ENCODE measurements around the gene SCN4A.

The SCN4A gene

GRCh38 chr17:63942309-63942985 is 30.3 kb downstream of the SCN4A start:
- peaks cover 12% of the 10 kb centered on the region for H3K4me1 ChIP-seq (ENCODE audit: insufficient read depth, insufficient read length)
- TF ChIP-seq YY1 (IDR thresholded peaks at IDR 0.05; ENCODE audit: insufficient read depth, insufficient read length) (no peak), ZNF274 (IDR thresholded peaks at IDR 0.05; ENCODE audit: low read depth, low read length) (no peak), SUZ12 (IDR thresholded peaks at IDR 0.05; ENCODE audit: extremely low read depth, insufficient read depth, insufficient read length) (no peak)

GRCh38 chr17:63941751-63942150 is 31.0 kb downstream of the SCN4A start:
- no peak overlapping the region for H3K4me3 ChIP-seq (ENCODE audit: insufficient read length, low read depth)
- DNase-seq (ENCODE audit: low read depth, low spot score) = no peak
- H3K4me1 ChIP-seq (ENCODE audit: insufficient read depth, insufficient read length) = peaks cover 12% of the 10 kb centered on the region
- no peak for TF ChIP-seq SUZ12 (IDR thresholded peaks at IDR 0.05; ENCODE audit: extremely low read depth, insufficient read depth, insufficient read length)
- no peak for TF ChIP-seq ZNF274 (IDR thresholded peaks at IDR 0.05; ENCODE audit: low read depth, low read length)
- no peak for TF ChIP-seq YY1 (IDR thresholded peaks at IDR 0.05; ENCODE audit: insufficient read depth, insufficient read length)
- H3K36me3 ChIP-seq (ENCODE audit: insufficient read depth, insufficient read length, low read length) = no peaks in the 10 kb centered on the region
- H3K27me3 ChIP-seq (ENCODE audit: insufficient read depth, insufficient read length) = no peaks in the 10 kb centered on the region
- no peak overlapping the region for H3K9ac ChIP-seq (ENCODE audit: insufficient read length, low read depth)
- no peaks in the 10 kb centered on the region for H3K9me3 ChIP-seq (ENCODE audit: insufficient read depth, low read length)

More at GRCh38 chr17:63942309-63942985, 30.3 kb downstream of the SCN4A start:
- no peaks in the 10 kb centered on the region for H3K36me3 ChIP-seq (ENCODE audit: insufficient read depth, insufficient read length, low read length)
- H3K9me3 ChIP-seq (ENCODE audit: insufficient read depth, low read length) = no peaks in the 10 kb centered on the region
- DNase-seq (ENCODE audit: low read depth, low spot score) = no peak
- H3K9ac ChIP-seq (ENCODE audit: insufficient read length, low read depth) = no peak overlapping the region
- no peak overlapping the region for H3K4me3 ChIP-seq (ENCODE audit: insufficient read length, low read depth)
- no peaks in the 10 kb centered on the region for H3K27me3 ChIP-seq (ENCODE audit: insufficient read depth, insufficient read length)

GRCh38 chr17:63941162-63941561 is 31.6 kb downstream of the SCN4A start:
- H3K4me1 ChIP-seq (ENCODE audit: insufficient read depth, insufficient read length) = peaks cover 8% of the 10 kb centered on the region
- H3K27me3 ChIP-seq (ENCODE audit: insufficient read depth, insufficient read length) = no peaks in the 10 kb centered on the region
- TF ChIP-seq SUZ12 (IDR thresholded peaks at IDR 0.05; ENCODE audit: extremely low read depth, insufficient read depth, insufficient read length) = no peak
- no peak for TF ChIP-seq ZNF274 (IDR thresholded peaks at IDR 0.05; ENCODE audit: low read depth, low read length)
- TF ChIP-seq YY1 (IDR thresholded peaks at IDR 0.05; ENCODE audit: insufficient read depth, insufficient read length) = no peak
- no peaks in the 10 kb centered on the region for H3K36me3 ChIP-seq (ENCODE audit: insufficient read depth, insufficient read length, low read length)
- DNase-seq (ENCODE audit: low read depth, low spot score) = no peak
- H3K9ac ChIP-seq (ENCODE audit: insufficient read length, low read depth) = no peak overlapping the region
- H3K4me3 ChIP-seq (ENCODE audit: insufficient read length, low read depth) = no peak overlapping the region
- H3K9me3 ChIP-seq (ENCODE audit: insufficient read depth, low read length) = no peaks in the 10 kb centered on the region

DNA sequence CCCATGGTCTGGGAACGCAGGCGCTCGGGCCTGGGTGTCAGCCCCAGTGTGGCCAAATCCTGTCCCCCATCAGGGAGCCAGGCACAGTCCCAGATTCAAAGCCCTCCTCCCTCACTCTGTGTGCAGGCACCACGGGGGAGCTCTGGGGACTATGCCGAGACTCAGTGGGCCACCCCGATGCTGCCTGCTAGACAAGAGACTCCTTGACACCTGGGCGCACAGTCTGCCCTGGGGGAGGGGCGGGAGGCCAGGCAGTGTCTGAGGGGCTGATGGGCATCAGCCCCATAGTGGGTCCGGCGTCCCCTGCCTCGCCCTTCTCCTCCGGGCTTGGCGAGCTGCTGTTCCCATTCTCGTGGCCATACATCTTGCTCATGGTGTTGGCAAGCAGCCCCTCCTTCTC is 32.1 kb downstream of the SCN4A start:
- DNase-seq (ENCODE audit: low read depth, low spot score) = no peak

GRCh38 chr17:63939884-63940283 is 32.8 kb downstream of the SCN4A start:
- no peak overlapping the region for H3K9ac ChIP-seq (ENCODE audit: insufficient read length, low read depth)
- H3K27me3 ChIP-seq (ENCODE audit: insufficient read depth, insufficient read length) = no peaks in the 10 kb centered on the region
- no peak overlapping the region for H3K4me3 ChIP-seq (ENCODE audit: insufficient read length, low read depth)
- no peaks in the 10 kb centered on the region for H3K36me3 ChIP-seq (ENCODE audit: insufficient read depth, insufficient read length, low read length)
- no peaks in the 10 kb centered on the region for H3K9me3 ChIP-seq (ENCODE audit: insufficient read depth, low read length)
- peaks cover 6% of the 10 kb centered on the region for H3K4me1 ChIP-seq (ENCODE audit: insufficient read depth, insufficient read length)
- DNase-seq (ENCODE audit: low read depth, low spot score) = no peak
- TF ChIP-seq YY1 (IDR thresholded peaks at IDR 0.05; ENCODE audit: insufficient read depth, insufficient read length) (no peak), SUZ12 (IDR thresholded peaks at IDR 0.05; ENCODE audit: extremely low read depth, insufficient read depth, insufficient read length) (no peak), ZNF274 (IDR thresholded peaks at IDR 0.05; ENCODE audit: low read depth, low read length) (no peak)

More for the DNA sequence above, 32.1 kb downstream of the SCN4A start:
- Histone ChIP-seq H3K4me3 (ENCODE audit: insufficient read length, low read depth) (no peak overlapping the region), H3K9ac (ENCODE audit: insufficient read length, low read depth) (no peak overlapping the region), H3K9me3 (ENCODE audit: insufficient read depth, low read length) (no peaks in the 10 kb centered on the region), H3K4me1 (ENCODE audit: insufficient read depth, insufficient read length) (peaks cover 6% of the 10 kb centered on the region), H3K36me3 (ENCODE audit: insufficient read depth, insufficient read length, low read length) (no peaks in the 10 kb centered on the region), H3K27me3 (ENCODE audit: insufficient read depth, insufficient read length) (no peaks in the 10 kb centered on the region)
- no peak for TF ChIP-seq SUZ12 (IDR thresholded peaks at IDR 0.05; ENCODE audit: extremely low read depth, insufficient read depth, insufficient read length)
- TF ChIP-seq YY1 (IDR thresholded peaks at IDR 0.05; ENCODE audit: insufficient read depth, insufficient read length) = no peak
- no peak for TF ChIP-seq ZNF274 (IDR thresholded peaks at IDR 0.05; ENCODE audit: low read depth, low read length)

GRCh38 chr17:63939401-63939800 is 33.3 kb downstream of the SCN4A start:
- TF ChIP-seq YY1 (IDR thresholded peaks at IDR 0.05; ENCODE audit: insufficient read depth, insufficient read length) (no peak), ZNF274 (IDR thresholded peaks at IDR 0.05; ENCODE audit: low read depth, low read length) (no peak), SUZ12 (IDR thresholded peaks at IDR 0.05; ENCODE audit: extremely low read depth, insufficient read depth, insufficient read length) (no peak)
- DNase-seq (ENCODE audit: low read depth, low spot score) = no peak
- Histone ChIP-seq H3K4me1 (ENCODE audit: insufficient read depth, insufficient read length) (peaks cover 6% of the 10 kb centered on the region), H3K9ac (ENCODE audit: insufficient read length, low read depth) (no peak overlapping the region), H3K27me3 (ENCODE audit: insufficient read depth, insufficient read length) (no peaks in the 10 kb centered on the region), H3K4me3 (ENCODE audit: insufficient read length, low read depth) (no peak overlapping the region), H3K9me3 (ENCODE audit: insufficient read depth, low read length) (no peaks in the 10 kb centered on the region), H3K36me3 (ENCODE audit: insufficient read depth, insufficient read length, low read length) (no peaks in the 10 kb centered on the region)

- H3K9ac ChIP-seq (ENCODE audit: insufficient read length, low read depth) = peak overlapping the region; percentile 23
Measured at GRCh38 chr17:63937920-63938319, 34.8 kb downstream of the SCN4A start.

More at GRCh38 chr17:63937920-63938319, 34.8 kb downstream of the SCN4A start:
- Histone ChIP-seq H3K4me3 (ENCODE audit: insufficient read length, low read depth) (no peak overlapping the region), H3K36me3 (ENCODE audit: insufficient read depth, insufficient read length, low read length) (no peaks in the 10 kb centered on the region), H3K9me3 (ENCODE audit: insufficient read depth, low read length) (no peaks in the 10 kb centered on the region), H3K27me3 (ENCODE audit: insufficient read depth, insufficient read length) (no peaks in the 10 kb centered on the region), H3K4me1 (ENCODE audit: insufficient read depth, insufficient read length) (peaks cover 6% of the 10 kb centered on the region)
- DNase-seq (ENCODE audit: low read depth, low spot score) = no peak
- TF ChIP-seq ZNF274 (IDR thresholded peaks at IDR 0.05; ENCODE audit: low read depth, low read length) (no peak), YY1 (IDR thresholded peaks at IDR 0.05; ENCODE audit: insufficient read depth, insufficient read length) (no peak)
